GM18867 (cell line): ENCODE data around the gene DPH3.

Source experiments
- ATAC-seq: cut with Tn5 transposase; IDR thresholded peaks from one replicate; pipeline ENCODE4 v1.9.1; 2021; ENCODE audit warnings: mild to moderate bottlenecking, moderate library complexity; ENCODE audit not compliant: unreplicated experiment

Gene DPH3

DNA sequence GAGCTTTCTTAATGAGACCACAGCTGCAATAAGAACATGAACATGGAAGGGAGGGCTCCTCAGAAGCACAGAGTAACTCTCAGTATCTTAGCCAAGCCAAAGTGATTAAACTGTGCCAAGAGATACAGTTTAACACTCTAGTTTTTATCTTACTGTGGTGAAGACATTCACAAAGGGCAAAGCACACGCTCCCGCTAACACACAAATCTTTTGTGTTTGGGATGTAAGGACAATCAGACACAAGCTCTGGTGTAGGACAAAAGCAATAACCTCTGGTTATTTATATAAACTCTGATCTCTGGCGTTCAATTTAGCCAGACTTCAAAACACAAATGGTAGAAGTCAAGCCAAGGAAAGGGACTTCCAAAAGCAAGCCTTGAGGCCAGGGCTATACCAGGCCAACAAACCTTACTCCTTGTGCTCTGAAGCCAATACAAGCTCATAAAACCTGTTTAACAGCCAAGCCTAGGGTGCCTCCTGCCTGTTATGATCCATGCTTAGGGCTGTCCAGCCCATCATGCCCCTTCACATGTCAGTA lies 27.8 kb downstream of the DPH3 start:
- ATAC-seq: no peak

DNA sequence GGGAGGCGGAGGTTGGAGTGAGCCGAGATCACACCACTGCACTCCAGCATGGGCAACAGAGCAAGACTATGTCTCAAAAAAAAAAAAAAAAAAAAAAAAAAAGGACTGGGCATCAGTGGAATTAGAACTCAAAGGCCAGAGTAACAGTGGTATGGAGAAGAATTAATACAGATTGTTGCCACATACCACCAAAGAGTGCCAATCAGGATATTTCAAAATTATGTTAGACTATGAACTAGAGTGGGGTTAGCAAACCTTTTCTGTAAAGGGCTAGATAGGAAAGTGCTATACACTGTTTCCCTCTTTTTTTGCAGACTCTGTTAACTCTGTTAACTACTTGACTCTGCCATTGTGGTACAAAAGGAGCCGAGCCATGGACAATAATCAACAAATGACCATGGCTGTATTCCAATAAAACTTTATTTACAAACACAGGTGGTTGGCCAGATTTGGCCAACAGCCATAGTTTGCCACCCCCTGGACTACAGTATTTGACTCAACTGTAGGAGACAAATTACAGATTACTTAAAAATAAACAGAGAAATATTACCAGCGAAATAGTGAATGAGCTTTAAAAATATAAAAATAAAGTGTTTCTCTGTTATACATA lies 28.6 kb downstream of the DPH3 start:
- ATAC-seq: no peak

- ATAC-seq: no peak
These were observed 30.5 kb downstream of the DPH3 start for GRCh38 chr3:16234281-16234680.

DNA sequence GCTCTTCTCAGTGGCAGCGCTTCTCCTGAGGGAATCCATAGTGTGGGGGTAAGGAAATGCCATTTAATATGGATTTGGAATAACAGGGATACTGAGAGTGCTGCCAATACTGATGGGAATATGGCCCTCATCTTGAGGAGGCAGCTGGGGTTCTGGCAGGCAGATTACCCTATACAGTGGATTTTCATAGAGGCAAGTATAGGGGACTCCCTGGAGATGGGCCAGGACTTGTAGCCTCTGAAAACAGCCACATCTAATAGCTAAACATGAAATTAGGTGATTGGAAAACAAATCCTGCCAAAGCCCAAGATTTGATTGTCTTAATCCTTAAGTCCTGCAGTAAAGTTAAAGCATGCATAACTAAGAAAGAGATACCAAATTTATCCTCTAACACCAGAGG lies 30.9 kb downstream of the DPH3 start:
- no peak for ATAC-seq

GRCh38 chr3:16231983-16232382 lies 32.8 kb downstream of the DPH3 start:
- ATAC-seq: no peak

- ATAC-seq: no peak
These were observed 35.1 kb downstream of the DPH3 start for GRCh38 chr3:16229681-16230080.

GRCh38 chr3:16227566-16227965 lies 37.2 kb downstream of the DPH3 start:
- ATAC-seq: no peak

GRCh38 chr3:16224325-16224724 lies 40.4 kb downstream of the DPH3 start:
- ATAC-seq: no peak

DNA sequence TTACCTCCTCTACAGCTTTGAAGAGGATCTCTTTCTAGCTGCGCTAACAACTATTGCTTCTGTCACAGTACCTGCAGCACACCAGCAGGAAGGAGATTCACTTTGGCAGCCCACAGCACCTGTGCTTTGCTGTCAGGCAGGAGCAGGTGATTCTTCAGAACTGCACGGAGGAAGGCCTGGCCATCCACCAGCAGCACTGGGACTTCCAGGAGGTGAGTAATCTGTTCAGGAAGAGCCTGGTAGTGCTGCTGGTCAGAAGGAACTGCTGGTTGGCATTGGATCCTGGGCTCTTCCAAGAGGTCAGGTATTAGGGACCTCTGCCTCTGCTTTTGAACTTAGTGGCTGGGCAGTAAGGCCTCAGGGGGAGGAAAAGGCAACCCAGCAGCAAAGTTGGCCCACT lies 42.2 kb downstream of the DPH3 start:
- no peak for ATAC-seq

DNA sequence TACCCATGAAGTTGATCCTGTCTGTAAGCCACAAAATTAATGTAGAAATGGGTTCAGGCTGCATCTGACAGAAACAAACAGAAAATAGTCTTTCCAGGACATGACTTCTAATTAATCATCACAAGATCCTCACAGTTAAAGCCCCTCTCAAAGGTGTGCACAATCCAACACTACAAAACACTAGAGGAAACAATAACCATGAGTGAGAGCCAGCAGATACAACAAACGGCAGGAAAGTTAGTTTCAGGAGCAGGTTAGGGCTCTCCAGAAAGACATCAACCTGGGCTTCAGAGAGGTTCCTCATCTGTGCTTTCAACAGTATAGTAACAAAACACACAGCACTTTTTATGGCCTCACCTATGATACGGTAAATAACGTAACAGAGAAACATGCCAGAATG lies 42.8 kb downstream of the DPH3 start:
- ATAC-seq: no peak

- ATAC-seq: no peak
These were observed 45.0 kb downstream of the DPH3 start for GRCh38 chr3:16219777-16220176.

GRCh38 chr3:16216373-16216935 lies 48.3 kb downstream of the DPH3 start:
- ATAC-seq: no peak

DNA sequence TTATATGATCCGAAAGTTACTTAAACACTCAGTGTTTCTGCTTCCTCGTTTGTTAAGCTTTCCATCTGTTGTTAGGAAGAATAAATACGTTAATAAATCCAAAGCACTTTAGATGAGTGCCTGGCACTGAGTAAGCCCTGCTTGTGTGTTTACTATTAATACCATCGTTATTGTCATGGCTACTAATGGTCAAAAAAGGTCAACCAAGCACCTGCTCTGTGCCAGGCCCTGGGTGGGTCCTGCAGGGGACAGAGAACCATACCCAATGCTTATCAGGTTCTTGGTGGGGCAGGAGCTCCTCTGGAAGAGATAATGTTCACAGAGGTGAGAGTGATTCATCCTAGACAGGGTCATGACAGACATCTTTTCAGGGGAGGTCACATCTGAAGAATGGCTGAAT lies 50.4 kb downstream of the DPH3 start:
- ATAC-seq: no peak

DNA sequence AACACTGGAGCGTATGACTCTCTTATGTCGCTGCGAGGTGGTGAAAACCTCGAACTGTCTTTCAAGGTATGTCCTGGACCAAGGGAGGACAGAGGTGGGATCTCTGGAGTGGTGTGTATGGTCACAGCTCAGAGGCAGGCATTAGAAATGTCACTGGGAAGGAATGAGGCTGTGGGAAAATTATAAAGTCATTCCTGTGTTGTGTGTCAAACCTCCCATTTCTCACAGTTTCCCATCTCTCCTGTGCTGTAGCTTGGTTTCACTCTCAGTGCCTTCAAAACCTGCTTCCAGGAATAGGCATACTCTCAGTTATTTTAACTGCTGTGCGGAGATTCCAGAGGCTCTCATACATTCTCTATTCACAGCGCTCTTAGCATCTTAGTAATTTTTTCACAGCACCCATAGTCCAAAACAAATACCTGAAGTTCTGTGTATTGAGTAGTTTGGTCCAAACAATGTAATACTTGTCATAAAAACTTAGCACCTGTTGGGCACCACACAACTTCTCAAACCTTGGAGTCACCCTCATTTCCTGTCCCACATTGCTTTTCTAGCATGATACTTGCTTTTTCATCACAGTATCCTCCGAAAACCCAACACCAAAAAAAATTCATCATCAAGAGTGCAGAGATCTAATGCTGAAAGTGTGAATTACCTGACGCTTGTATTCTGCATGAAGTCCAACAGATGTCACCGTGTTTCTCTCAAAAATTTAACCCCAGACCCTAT lies 53.4 kb downstream of the DPH3 start:
- no peak for ATAC-seq
